ENCODE measurements around the gene ZCWPW1. TPM values are rescaled to one million over a fixed set of nuclear protein-coding genes. Genes with fewer than 3 reads are reported as not detected.

Gene ZCWPW1
- total RNA-seq, 1 donor from 2014 or later, result 1.8 TPM

DNA sequence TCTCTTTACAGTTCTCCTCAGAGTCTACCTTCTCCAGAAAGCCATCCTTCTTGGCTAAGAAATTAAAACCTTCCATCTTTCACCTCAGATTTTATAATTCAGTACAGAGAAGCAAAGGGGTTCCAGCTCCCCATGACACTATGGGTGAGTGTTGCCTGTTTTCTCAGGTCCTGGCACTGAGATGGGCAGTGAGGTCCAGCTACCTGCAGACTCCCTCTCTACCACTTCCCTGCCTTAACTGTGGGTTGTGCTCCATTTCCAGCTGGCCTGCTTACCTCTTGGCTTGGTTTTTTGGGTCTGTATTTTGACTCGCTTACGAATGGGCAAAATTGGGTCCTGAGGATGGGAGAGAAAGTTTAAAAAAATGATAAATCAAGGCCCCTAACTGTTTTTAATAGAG, 26.3 kb downstream of the ZCWPW1 start:
- H3K9me3 Mint-ChIP-seq, result no peaks in the 10 kb centered on the region
- no peak overlapping the region for H3K4me3 Mint-ChIP-seq
- DNase-seq (ENCODE audit: low read depth, low spot score), result no peak
- TF ChIP-seq, protein P1, sequence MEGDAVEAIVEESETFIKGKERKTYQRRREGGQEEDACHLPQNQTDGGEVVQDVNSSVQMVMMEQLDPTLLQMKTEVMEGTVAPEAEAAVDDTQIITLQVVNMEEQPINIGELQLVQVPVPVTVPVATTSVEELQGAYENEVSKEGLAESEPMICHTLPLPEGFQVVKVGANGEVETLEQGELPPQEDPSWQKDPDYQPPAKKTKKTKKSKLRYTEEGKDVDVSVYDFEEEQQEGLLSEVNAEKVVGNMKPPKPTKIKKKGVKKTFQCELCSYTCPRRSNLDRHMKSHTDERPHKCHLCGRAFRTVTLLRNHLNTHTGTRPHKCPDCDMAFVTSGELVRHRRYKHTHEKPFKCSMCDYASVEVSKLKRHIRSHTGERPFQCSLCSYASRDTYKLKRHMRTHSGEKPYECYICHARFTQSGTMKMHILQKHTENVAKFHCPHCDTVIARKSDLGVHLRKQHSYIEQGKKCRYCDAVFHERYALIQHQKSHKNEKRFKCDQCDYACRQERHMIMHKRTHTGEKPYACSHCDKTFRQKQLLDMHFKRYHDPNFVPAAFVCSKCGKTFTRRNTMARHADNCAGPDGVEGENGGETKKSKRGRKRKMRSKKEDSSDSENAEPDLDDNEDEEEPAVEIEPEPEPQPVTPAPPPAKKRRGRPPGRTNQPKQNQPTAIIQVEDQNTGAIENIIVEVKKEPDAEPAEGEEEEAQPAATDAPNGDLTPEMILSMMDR (conservative IDR thresholded peaks at IDR 0.05), result no peak
- H3K27ac Mint-ChIP-seq (ENCODE audit: unreplicated experiment), result no peak overlapping the region
- H3K4me1 Mint-ChIP-seq, result no peaks in the 10 kb centered on the region
- H3K27me3 Mint-ChIP-seq (ENCODE audit: low read depth), result peaks cover 31% of the 10 kb centered on the region
- no peaks in the 10 kb centered on the region for H3K36me3 Mint-ChIP-seq (ENCODE audit: low read depth)

GRCh38 chr7:100401811-100402210, 26.7 kb downstream of the ZCWPW1 start:
- Mint-ChIP-seq H3K27ac (ENCODE audit: unreplicated experiment) (no peak overlapping the region), H3K9me3 (no peaks in the 10 kb centered on the region), H3K36me3 (ENCODE audit: low read depth) (no peaks in the 10 kb centered on the region), H3K4me3 (no peak overlapping the region), H3K27me3 (ENCODE audit: low read depth) (peaks cover 31% of the 10 kb centered on the region), H3K4me1 (no peaks in the 10 kb centered on the region)
- TF ChIP-seq, protein P1 (conservative IDR thresholded peaks at IDR 0.05), result no peak
- DNase-seq (ENCODE audit: low read depth, low spot score), result no peak

DNA sequence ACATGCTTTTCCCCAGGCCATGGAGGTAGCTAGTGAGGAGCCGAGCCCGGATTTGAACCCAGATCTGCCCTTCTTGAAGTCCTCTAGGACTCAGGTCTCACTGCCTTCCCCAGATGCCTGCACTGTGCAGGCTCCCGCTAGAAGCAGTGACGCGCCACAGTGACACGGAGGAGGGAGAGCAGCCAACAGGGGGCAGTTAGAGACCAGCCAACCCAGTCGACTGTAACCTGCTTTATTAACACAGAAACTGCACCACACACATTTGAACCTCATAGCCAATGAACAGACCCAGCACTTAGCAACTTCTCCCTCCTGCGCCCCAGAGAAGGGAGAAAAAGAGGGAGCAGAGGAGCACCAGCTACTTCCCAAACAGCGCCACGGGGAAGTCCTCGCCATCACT, 27.8 kb downstream of the ZCWPW1 start:
- no peaks in the 10 kb centered on the region for H3K9me3 Mint-ChIP-seq
- H3K27ac Mint-ChIP-seq (ENCODE audit: unreplicated experiment), result no peak overlapping the region
- H3K27me3 Mint-ChIP-seq (ENCODE audit: low read depth), result peaks cover 25% of the 10 kb centered on the region
- TF ChIP-seq, protein P1 (conservative IDR thresholded peaks at IDR 0.05), result peak; percentile 44
- no peaks in the 10 kb centered on the region for H3K36me3 Mint-ChIP-seq (ENCODE audit: low read depth)
- H3K4me1 Mint-ChIP-seq, result no peaks in the 10 kb centered on the region
- DNase-seq (ENCODE audit: low read depth, low spot score), result peak; percentile 37
- H3K4me3 Mint-ChIP-seq, result no peak overlapping the region

GRCh38 chr7:100400041-100400440, 28.5 kb downstream of the ZCWPW1 start:
- Mint-ChIP-seq H3K4me3 (no peak overlapping the region), H3K27ac (ENCODE audit: unreplicated experiment) (no peak overlapping the region), H3K4me1 (no peaks in the 10 kb centered on the region), H3K27me3 (ENCODE audit: low read depth) (peaks cover 22% of the 10 kb centered on the region), H3K9me3 (no peaks in the 10 kb centered on the region), H3K36me3 (ENCODE audit: low read depth) (no peaks in the 10 kb centered on the region)
- TF ChIP-seq, protein P1 (conservative IDR thresholded peaks at IDR 0.05), result no peak
- DNase-seq (ENCODE audit: low read depth, low spot score), result no peak

- DNase-seq (ENCODE audit: low read depth, low spot score), result no peak
- H3K4me3 Mint-ChIP-seq, result no peak overlapping the region
- H3K27me3 Mint-ChIP-seq (ENCODE audit: low read depth), result peaks cover 24% of the 10 kb centered on the region
- TF ChIP-seq, protein P1 (conservative IDR thresholded peaks at IDR 0.05), result no peak
- H3K9me3 Mint-ChIP-seq, result no peaks in the 10 kb centered on the region
- peak overlapping the region; percentile 81 for H3K27ac Mint-ChIP-seq (ENCODE audit: unreplicated experiment)
- H3K36me3 Mint-ChIP-seq (ENCODE audit: low read depth), result no peaks in the 10 kb centered on the region
- no peaks in the 10 kb centered on the region for H3K4me1 Mint-ChIP-seq
These were observed 30.3 kb downstream of the ZCWPW1 start for GRCh38 chr7:100398239-100398638.

Measured in neural crest cell (in vitro differentiated cells).